HepG2 (cell line): Measurements from ENCODE around the gene ITGB2.

ENCODE experiments used
- ASH2L ChIP-seq: fragments of 300-600, 200-600 bp; sonication (generic); IDR thresholded peaks from 2 replicates; pipeline ENCODE4 v1.7.0; 2017; ENCODE audit warnings: low read depth, mild to moderate bottlenecking, moderate library complexity, mixed read lengths, low read length; ENCODE audit not compliant: insufficient read length
- ATF2 ChIP-seq: sonication (generic); formaldehyde crosslinking; IDR thresholded peaks from 2 replicates; pipeline ENCODE4 v1.4.0; 2020; ENCODE audit warnings: missing genetic modification reagents
- CTCF ChIP-seq: sonication (generic); formaldehyde crosslinking; IDR thresholded peaks from 2 replicates; pipeline ENCODE4 v1.5.0; 2020; ENCODE audit warnings: mild to moderate bottlenecking, missing genetic modification reagents, moderate library complexity
- EZH2 ChIP-seq: conservative IDR thresholded peaks from 2 replicates; pipeline ENCODE4 v1.6.1; 2012; ENCODE audit warnings: mild to moderate bottlenecking, low read depth, low read length, moderate library complexity
- NR2C2 ChIP-seq: sonication (generic); formaldehyde crosslinking; IDR thresholded peaks from 2 replicates; pipeline ENCODE4 v1.4.0; 2020; ENCODE audit warnings: missing genetic modification reagents, mild to moderate bottlenecking, moderate library complexity, borderline replicate concordance
- ZC3H4 ChIP-seq: sonication (generic); formaldehyde crosslinking; IDR thresholded peaks from 2 replicates; pipeline ENCODE4 v1.4.0; 2020; ENCODE audit warnings: missing genetic modification reagents, borderline replicate concordance
- ZNF260 ChIP-seq: sonication (generic); formaldehyde crosslinking; IDR thresholded peaks from 2 replicates; pipeline ENCODE4 v1.4.0; 2020; ENCODE audit warnings: missing genetic modification reagents, low read depth, mild to moderate bottlenecking, borderline replicate concordance
- ZNF3 ChIP-seq: IDR thresholded peaks from 2 replicates; pipeline ENCODE4 v1.7.0; 2017; ENCODE audit warnings: inconsistent platforms
- ZNF644 ChIP-seq: IDR thresholded peaks from 2 replicates; pipeline ENCODE4 v1.6.1; 2016; ENCODE audit warnings: low read depth
- ZSCAN31 ChIP-seq: sonication (generic); formaldehyde crosslinking; IDR thresholded peaks from 2 replicates; pipeline ENCODE4 v1.5.0; 2020; ENCODE audit warnings: low read depth, mild to moderate bottlenecking, missing genetic modification reagents

DNA sequence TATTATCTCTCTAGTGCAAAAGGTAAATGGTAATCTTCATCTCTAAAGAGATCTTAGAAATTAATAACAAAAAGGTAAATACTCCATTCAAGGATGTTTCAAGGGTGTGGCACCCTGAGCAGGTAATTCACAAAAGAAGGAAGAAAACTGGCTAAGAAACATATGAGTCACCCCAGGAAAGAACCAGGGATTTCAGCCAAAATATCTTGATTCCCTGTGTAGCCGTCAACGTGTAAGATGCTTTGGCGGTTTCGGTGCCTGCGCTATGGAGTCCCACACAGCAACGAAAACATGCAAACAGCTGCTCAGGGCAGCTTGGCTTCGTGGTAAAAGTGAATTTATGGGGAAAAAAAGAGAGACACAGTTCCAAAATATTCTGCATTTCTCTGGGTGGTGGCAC is 3.7 kb downstream of the ITGB2 start:
- TF ChIP-seq CTCF (CRISPR knock-in tag), result no peak
- TF ChIP-seq ASH2L, result no peak
- TF ChIP-seq ZC3H4, result no peak
- TF ChIP-seq ZNF3 (CRISPR knock-in tag), result no peak
- TF ChIP-seq EZH2, result no peak
- no peak for TF ChIP-seq ZSCAN31
- no peak for TF ChIP-seq NR2C2 (CRISPR knock-in tag)
- no peak for TF ChIP-seq ATF2 (CRISPR knock-in tag)
- TF ChIP-seq ZNF644 (CRISPR knock-in tag), result no peak
- no peak for TF ChIP-seq ZNF260
